H7 (cell line): ENCODE data around the gene LRRC36. TPM values are rescaled to one million over a fixed set of nuclear protein-coding genes. Genes with fewer than 3 reads are reported as not detected.

Source experiments
- DNase-seq: peaks from one replicate; pipeline ENCODE4 v3.0.0; 2012
- H3K27me3 ChIP-seq: 2 replicates; pipeline ENCODE4 v1.6.0; 2011; ENCODE audit warnings: mild to moderate bottlenecking, low read length; ENCODE audit not compliant: control insufficient read depth, insufficient read depth
- H3K36me3 ChIP-seq: replicated peaks from 2 replicates; pipeline ENCODE4 v1.5.1; 2011; ENCODE audit warnings: low read length; ENCODE audit not compliant: control insufficient read depth, insufficient read depth
- H3K4me3 ChIP-seq: 2 replicates; pipeline ENCODE4 v1.5.1; 2011; ENCODE audit warnings: low read depth, mild to moderate bottlenecking, control low read depth, low read length, moderate library complexity; ENCODE audit not compliant: insufficient read depth
- total RNA-seq: library from RNA; depleted of rRNA; stranded (reverse); fragments of >200 nt; shearing (Covaris generic); gene quantifications from 2 replicates; pipeline ENCODE4 v1.2.3, GENCODE V29; 2014

Gene LRRC36
- total RNA-seq, 1 experiment from 2014 or later: not detected

DNA sequence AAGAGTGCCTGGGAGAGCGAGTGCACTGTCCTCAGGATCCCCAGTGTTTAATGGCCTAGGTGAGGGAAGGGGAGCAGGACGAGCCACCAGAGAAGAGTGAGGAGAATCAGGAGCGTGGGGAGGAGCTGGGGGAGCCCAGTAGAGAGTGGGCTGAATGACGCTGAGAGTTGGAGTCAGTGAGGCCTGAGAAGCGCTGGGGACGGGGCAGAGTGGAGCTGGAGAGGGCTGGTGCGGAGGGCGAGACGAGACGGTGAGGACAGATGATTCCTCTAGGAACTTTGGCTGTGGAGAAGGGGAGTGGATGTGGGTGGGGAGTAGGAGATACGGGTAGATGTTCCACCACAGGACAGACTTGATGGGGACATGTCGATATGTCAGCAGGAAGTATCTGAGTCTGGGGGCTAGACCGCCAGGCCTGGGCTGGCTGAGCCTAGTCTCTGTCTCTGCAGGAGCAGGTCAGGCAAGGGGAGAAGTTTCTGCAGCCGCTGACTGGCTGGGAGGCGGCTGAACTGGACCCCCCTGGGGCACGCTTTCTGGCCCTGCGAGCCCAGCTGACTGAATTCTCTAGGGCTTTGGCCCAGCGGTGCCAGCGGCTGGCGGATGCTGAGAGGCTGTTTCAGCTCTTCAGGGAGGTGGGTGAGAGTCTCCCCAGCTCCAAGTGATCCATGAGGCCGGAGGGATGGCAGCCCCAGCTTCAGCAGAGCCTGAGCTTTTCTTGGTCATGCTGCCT is 42.6 kb upstream of the LRRC36 start:
- H3K27me3 ChIP-seq: peaks cover 5% of the 10 kb centered on the region
- no peak for DNase-seq

DNA sequence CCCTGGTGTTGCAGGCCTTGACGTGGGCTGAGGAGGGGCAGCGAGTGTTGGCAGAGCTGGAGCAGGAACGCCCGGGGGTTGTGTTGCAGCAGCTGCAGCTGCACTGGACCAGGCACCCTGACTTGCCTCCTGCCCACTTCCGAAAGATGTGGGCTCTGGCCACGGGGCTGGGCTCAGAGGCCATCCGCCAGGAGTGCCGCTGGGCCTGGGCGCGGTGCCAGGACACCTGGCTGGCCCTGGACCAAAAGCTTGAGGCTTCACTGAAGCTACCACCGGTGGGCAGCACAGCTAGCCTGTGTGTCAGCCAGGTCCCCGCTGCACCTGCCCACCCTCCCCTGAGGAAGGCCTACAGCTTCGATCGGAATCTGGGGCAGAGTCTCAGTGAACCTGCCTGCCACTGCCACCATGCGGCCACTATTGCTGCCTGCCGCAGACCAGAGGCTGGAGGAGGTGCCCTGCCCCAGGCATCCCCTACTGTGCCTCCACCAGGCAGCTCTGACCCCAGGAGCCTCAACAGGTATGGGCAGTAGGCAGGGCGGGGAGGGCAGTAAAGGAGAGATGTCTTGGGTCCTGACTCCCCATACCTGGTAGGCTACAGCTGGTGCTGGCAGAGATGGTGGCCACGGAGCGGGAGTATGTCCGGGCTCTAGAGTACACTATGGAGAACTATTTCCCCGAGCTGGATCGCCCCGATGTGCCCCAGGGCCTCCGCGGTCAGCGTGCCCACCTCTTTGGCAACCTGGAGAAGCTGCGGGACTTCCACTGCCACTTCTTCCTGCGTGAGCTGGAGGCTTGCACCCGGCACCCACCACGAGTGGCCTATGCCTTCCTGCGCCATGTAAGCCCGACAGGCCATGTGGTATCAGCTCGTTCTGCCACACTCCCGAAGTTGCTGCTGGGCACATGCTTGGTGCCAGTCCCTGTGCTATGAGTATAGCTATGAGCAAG is 41.6 kb upstream of the LRRC36 start:
- H3K27me3 ChIP-seq: no peaks in the 10 kb centered on the region
- DNase-seq: peak; percentile 95
- no peak overlapping the region for H3K4me3 ChIP-seq
- H3K36me3 ChIP-seq: peaks cover 3% of the 10 kb centered on the region; the same call in 1 of the 2 replicates

More for the DNA sequence above, 42.6 kb upstream of the LRRC36 start:
- H3K4me3 ChIP-seq: no peak overlapping the region
- peaks cover 3% of the 10 kb centered on the region; the same call in 1 of the 2 replicates for H3K36me3 ChIP-seq

DNA sequence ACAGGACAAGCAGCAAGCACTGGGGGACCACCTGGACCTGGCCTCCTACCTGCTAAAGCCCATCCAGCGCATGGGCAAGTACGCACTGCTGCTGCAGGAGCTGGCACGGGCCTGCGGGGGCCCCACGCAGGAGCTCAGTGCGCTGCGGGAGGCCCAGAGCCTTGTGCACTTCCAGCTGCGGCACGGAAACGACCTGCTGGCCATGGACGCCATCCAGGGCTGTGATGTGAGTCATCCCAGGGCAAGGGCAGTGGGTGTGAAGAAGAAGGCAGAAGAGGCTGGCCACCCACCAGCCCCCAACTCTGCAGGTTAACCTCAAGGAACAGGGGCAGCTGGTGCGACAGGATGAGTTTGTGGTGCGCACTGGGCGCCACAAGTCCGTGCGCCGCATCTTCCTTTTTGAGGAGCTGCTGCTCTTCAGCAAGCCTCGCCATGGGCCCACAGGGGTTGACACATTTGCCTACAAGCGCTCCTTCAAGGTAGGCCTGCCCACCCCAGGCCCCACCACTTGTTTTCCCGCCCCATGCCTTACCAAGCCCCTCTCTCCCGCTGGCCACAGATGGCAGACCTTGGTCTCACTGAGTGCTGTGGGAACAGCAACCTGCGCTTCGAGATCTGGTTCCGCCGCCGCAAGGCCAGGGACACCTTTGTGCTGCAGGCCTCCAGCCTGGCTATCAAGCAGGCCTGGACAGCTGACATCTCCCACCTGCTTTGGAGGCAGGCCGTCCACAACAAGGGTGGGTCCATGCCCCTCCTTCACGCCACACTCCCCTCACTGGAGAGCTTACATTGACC is 40.0 kb upstream of the LRRC36 start:
- peak; percentile 29 for DNase-seq
- no peak overlapping the region for H3K4me3 ChIP-seq
- H3K27me3 ChIP-seq: no peaks in the 10 kb centered on the region
- H3K36me3 ChIP-seq: peaks cover 3% of the 10 kb centered on the region; the same call in 1 of the 2 replicates

DNA sequence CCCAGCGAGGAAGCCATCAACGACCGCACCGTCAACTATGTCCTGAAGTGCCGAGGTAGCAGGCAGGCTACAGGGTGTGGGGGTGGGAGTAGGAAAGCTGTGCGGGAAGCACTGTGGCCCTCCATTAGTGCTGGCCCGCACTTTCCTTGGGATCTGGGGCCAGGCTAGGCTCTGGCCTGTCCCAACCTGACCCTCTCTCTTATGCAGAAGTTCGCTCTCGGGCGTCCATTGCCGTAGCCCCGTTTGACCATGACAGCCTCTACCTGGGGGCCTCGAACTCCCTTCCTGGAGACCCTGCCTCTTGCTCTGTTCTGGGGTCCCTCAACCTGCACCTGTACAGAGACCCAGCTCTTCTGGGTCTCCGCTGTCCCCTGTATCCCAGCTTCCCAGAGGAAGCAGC is 38.7 kb upstream of the LRRC36 start:
- DNase-seq: peak; percentile 20
- Histone ChIP-seq H3K36me3 (peaks cover 3% of the 10 kb centered on the region; the same call in 1 of the 2 replicates), H3K27me3 (no peaks in the 10 kb centered on the region; the same call in 1 of the 2 replicates), H3K4me3 (no peak overlapping the region)

DNA sequence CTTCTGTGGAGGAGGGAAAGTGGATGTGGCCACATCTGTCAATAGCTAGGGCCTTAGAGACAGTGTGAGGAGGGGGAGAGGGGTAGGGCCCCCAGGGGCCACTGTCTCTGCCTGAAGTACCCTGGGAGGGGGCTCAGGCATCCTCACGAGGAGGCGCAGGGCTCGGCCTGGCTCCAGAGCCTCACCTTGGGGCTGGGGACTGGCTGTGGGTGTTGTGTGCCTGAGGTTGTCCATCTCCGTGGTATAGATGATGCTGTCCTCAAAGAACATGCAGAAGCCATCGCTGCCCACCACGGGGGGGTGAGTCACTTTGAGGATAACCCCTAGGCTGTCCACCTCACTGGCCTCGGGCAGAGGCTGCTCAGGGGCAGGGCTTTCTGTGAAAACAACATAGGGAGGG is 35.2 kb upstream of the LRRC36 start:
- Histone ChIP-seq H3K4me3 (no peak overlapping the region), H3K27me3 (no peaks in the 10 kb centered on the region; the same call in 1 of the 2 replicates), H3K36me3 (peaks cover 3% of the 10 kb centered on the region; the same call in 1 of the 2 replicates)
- DNase-seq: peak; percentile 16

DNA sequence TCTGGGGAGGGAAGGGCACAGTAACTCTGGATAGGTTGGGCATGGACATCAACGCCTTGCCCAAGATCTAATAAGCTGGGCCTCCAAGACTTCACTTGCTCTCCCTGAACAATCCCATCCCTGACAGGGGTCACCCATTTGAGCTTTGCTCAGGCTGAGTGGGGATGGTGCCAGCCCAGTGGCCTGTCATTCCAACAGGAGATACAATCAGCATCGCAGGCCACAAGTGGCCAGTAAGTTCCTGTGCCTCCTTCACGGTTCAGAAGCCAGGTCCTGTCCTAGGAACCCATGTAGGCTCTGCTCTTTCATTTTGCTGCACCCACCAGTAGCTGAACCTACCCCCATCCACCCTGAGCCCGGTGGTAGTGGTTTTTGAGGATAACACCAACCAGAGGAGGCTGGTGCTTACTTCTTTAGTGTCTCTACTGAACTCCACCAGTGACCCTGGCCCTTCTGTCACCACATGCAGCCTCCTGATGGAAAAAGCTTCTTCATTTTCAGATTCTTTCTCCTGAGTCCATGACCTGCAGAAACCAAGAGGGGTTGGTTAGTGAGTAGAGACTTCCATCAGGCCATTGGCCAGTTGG is 32.4 kb upstream of the LRRC36 start:
- Histone ChIP-seq H3K36me3 (no peaks in the 10 kb centered on the region), H3K4me3 (no peak overlapping the region), H3K27me3 (no peaks in the 10 kb centered on the region; the same call in 1 of the 2 replicates)
- no peak for DNase-seq

DNA sequence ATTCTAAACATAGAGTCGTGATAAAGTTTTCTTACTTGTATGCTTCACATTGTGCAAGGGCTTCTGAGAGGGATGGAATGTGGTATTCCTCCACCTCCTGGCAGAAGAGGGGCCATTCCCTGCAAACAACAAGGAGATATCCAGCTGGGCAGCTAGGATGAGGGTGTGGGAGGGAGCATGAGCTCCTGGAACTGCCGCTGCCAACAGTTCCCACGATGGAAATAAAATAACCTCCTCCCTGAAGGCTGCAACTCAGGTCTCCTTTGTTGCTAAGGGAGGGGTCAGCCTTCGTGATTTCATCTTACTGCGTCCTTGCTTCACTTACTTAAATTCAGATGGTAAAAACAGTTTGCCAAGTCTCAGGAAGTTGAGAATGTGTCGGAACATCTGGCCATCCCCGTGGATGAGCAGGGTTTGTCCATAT is 31.7 kb upstream of the LRRC36 start:
- peak; percentile 70 for DNase-seq
- Histone ChIP-seq H3K4me3 (no peak overlapping the region), H3K36me3 (no peaks in the 10 kb centered on the region), H3K27me3 (no peaks in the 10 kb centered on the region; the same call in 1 of the 2 replicates)

DNA sequence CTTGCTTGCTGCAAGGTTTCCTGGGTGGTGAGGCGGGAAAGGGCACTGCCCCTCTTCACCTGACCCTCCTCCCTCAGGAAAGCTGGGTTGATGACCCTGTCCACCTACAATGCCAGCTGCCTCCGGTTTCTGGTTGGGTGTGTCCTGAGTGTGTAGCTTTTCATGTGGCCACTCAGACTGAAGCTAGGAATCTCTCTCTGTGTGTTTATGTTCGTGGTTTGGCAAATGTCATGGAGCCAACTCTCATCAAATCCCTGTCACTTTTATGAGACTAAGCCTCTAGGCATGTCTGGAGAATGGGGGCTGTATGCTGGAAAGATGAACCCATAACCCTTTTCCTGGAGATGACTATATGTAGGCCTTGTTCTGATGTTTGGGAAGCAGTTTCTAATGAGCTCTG is 30.2 kb upstream of the LRRC36 start:
- Histone ChIP-seq H3K36me3 (no peaks in the 10 kb centered on the region), H3K4me3 (no peak overlapping the region), H3K27me3 (no peaks in the 10 kb centered on the region; the same call in 1 of the 2 replicates)
- no peak for DNase-seq

DNA sequence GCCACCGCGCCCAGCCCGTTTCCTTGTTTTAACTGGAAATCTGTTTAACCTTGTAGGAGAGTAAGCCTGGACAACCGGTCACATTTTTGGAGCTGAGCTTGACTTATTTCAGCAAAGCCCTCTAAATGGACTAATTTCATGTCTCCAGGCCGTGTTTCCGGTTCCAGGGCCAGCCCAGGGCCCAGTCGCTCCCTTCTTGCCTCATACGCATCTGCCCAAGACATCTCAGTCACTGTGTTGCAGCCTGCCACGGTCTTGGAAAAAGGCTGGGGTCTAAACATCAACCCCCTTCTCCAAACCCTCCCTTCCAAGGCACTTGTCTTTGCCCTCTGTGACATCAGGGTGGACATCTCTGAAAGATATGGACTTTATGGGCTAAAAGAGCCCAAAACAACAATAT is 28.3 kb upstream of the LRRC36 start:
- H3K27me3 ChIP-seq: no peaks in the 10 kb centered on the region
- no peak for DNase-seq
- no peaks in the 10 kb centered on the region for H3K36me3 ChIP-seq
- no peak overlapping the region for H3K4me3 ChIP-seq

DNA sequence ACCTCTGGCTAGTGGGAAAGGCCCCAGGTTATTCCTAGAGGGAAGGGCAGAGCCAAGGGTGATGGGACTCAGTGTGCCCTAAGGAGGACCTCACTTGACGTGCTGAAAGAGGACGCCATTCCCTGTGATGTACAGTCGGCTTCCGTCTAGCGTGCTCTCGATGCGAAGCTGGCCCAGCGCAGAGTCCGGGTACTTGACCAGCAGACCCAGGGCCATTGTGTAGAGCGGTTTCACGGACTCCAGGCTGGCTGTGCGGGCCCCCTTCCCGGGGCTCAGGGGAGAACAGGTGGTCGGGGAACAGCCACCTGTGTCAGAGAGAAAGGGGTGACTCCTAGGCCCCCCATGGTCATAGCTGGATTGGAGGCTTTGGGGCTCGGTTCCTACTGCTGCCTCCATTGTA is 27.3 kb upstream of the LRRC36 start:
- H3K4me3 ChIP-seq: no peak overlapping the region
- DNase-seq: peak; percentile 30
- no peaks in the 10 kb centered on the region for H3K27me3 ChIP-seq
- no peaks in the 10 kb centered on the region for H3K36me3 ChIP-seq

DNA sequence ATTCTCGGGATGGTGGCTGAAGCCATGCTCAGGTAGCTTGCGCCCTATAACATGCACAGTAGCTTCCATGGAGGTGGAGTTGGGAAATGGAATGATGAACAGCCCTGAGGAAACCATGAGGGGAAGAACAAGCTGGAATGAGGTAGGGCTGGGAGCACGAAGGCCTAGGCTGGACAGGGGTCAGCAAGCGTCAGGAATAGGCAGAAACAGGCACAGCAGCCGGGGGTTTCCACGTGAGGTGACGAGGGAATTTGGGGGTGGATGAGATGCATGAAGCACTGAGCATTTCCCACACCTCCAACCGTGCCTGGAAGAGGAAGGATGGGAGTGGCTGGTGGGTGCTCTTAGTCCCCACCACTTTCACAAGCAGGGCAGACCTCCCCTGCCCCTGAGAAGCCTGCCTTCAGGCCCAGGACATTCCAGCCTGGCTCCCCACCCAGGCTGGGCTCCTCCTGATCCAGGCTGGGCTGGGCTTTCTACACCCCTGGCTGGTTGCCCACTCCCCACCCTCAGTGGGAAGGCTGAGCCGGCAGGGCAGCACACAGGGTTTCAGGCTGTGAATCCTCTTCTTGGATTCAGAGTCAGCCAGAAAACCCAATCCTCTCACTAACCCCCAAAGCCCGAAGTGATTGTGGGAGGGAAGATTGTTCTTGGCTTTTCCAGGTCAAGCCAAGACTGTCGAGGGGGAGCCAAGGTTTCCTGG is 25.4 kb upstream of the LRRC36 start:
- Histone ChIP-seq H3K4me3 (no peak overlapping the region), H3K36me3 (no peaks in the 10 kb centered on the region), H3K27me3 (no peaks in the 10 kb centered on the region)
- peak; percentile 42 for DNase-seq

DNA sequence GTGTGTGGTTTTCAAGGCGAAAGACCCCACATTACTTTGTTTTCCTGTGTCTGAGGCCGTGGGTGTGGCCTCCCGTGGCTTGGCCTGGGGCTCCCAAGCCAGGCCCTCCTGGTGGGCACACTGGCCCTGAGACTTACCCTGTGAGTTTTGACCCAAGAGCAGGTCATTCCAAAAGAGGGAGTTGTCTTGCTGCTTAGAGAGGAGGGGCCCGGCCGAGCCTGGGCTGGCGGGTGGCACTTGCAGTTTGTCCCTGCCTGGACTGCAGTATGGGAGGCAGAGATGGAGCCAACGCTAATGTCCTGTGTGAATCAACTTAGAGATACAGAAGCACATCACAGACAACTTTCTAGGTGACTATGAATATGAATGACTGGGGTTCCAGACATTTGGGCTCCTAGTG is 24.5 kb upstream of the LRRC36 start:
- DNase-seq: peak; percentile 47
- no peaks in the 10 kb centered on the region for H3K36me3 ChIP-seq
- no peak overlapping the region for H3K4me3 ChIP-seq
- H3K27me3 ChIP-seq: no peaks in the 10 kb centered on the region

DNA sequence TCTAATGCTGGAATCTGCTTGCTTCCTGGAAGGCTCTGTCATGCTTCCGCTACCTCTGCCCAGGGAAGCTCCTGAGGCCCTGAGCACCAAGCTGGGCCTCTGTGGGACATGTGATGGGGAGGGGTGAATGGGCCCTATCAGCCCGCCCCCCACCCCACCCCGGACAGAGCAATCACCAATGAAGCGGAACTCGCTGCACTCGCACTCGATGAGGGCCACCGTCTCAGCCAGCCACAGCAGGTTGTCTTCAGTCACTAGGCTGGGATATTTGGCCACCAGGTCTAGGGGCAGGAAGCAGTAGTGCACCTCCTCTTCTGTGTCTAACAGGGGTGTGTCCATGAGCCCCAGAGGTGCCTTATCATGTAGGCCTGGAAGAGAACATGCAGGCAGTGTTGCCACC is 23.6 kb upstream of the LRRC36 start:
- no peaks in the 10 kb centered on the region for H3K36me3 ChIP-seq
- peak; percentile 55 for DNase-seq
- H3K4me3 ChIP-seq: no peak overlapping the region
- no peaks in the 10 kb centered on the region for H3K27me3 ChIP-seq
